ENCODE data around the gene VPS25.
"Not testable (repeated sequence)": the region's sequence is repeated elsewhere in the genome, so short reads cannot be mapped to it uniquely, and the experiment has no call there.

Gene VPS25

DNA sequence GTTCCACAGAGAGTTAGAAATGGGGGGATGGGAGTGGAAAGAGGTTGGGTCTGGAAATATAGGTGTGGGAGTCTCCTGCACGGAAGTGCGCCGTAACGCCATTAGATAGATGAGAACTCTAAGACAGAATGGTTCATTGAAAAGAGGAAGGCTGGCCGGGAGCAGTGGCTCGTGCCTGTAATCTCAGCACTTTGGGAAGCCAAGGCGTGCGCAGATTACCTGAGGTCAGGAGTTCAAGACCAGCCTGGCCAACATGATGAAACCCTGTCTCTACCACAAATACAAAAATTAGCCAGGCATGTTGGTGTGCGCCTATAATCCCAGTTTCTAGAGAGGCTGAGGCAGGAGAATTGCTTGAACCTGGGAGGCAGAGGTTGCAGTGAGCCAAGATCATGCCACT, 5.2 kb upstream of the VPS25 start:
- not testable (repeated sequence) for DNase-seq (ENCODE audit: low read depth in 1 of 2, low spot score in 1 of 2)

DNA sequence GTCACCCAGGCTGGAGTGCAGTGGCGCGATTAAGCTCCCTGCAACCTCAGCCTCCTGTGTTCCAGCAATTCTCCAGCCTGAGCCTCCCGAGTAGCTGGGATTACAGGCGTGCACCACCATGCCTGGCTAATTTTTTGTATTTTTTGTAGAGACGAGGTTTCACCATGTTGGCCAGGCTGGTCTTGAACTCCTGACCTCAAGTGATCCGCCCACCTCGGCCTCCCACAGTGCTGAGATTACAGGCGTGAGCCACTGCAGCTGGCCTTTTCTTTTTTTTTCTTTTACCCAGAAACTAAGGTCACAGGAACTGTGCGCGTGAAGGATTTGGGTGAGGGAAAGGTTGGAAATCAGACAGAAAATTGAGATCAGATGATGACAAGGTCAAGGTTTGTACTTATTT, 3.3 kb upstream of the VPS25 start:
- DNase-seq (ENCODE audit: low read depth in 1 of 2, low spot score in 1 of 2), result not testable (repeated sequence)

DNA sequence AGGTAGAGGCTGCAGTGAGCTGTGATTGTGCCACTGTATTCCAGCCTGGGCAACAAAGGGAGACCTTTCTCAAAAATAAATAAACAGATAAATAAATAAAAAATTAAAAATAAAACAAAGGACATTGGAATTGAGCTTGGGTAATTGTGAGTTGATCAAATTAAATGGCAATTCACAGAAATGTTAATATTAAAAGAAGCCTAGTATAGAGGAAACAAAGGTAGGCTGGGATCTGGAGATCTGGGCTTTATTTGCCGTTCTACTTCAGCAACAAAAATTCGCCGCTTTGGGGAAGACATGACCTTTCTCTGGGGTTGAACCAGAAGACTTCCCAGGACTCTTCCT, 332 bp upstream of the VPS25 start:
- DNase-seq (ENCODE audit: low read depth in 1 of 2, low spot score in 1 of 2), result no peak

DNA sequence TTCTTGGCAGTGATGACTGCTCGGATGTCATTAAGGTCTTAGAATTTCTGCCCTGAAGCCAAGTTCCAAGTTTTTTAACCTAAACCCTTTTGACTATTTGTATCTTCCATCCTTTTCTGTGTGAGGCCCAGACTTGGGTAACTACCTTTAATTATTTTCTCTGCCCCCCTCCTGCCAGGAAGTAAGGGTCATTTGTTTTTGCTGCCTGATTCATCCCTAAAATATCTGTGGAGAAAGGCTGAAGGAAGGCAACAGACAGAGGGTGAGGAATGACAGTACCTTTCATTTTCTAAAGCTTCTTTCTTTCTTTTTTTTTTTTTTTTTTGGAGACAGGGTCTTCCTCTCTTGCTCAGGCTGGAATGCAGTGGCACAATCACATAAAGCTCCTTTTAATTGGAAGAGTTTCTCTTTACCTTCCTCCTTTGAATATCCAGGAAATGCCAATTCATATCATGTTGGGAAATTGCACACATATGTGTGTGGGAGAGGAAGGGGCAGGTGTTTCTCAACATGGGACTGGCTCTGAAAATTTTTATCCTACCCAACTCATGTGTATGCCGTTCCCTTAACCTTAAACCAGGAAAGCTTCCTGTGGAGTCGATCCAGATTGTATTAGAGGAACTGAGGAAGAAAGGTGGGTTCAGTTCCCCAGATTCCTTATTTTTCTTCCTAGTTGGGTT, 957 bp downstream of the VPS25 start:
- no peak for DNase-seq (ENCODE audit: low read depth in 1 of 2, low spot score in 1 of 2)

DNA sequence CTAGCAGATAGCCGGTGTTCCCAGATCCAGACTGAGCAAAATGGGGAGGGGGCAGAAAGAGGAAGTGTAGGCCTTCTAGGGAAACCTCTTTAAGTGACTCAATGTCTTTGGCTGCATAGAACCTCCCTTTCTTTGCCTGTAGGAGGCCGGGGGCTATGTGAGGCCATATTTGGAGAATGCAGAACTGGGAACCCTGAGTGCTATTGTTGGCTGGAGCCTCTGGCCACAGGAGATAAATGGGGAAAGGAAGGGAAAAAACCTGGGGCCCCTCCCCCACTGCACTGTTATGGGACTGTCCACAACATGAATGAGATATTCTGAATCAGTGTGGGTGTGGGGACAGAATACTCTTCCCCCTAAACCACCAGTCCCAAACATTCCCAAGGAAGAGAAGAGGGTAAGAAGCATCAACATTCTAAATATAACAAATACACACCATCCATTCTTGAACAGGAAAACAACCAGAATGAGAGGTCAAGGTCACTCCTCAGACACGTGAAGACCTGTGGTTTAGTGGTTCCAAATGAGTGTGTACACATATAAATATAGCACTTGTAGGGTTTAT, 2.4 kb downstream of the VPS25 start:
- no peak for DNase-seq (ENCODE audit: low read depth in 1 of 2, low spot score in 1 of 2)

DNA sequence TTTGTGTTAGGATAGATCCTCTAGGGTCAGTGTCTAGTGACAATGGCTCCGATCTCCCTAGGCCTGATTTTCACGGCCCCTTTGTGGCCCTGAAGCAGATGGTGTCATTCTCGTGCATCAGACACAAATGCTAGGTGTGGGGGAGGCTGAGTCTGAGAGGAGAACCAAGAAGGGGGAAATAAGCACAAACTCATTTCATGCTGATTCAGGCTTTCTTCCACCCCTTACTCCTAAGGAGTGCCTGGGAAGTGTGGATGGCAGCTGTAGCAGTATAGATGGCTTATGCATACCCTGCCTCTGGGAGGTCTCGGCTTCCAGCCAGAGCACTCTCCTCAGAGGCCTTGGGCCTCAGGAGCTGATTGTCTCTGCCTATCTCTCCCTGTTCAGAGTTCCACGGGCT, 5.3 kb downstream of the VPS25 start:
- DNase-seq (ENCODE audit: low read depth in 1 of 2, low spot score in 1 of 2), result no peak

DNA sequence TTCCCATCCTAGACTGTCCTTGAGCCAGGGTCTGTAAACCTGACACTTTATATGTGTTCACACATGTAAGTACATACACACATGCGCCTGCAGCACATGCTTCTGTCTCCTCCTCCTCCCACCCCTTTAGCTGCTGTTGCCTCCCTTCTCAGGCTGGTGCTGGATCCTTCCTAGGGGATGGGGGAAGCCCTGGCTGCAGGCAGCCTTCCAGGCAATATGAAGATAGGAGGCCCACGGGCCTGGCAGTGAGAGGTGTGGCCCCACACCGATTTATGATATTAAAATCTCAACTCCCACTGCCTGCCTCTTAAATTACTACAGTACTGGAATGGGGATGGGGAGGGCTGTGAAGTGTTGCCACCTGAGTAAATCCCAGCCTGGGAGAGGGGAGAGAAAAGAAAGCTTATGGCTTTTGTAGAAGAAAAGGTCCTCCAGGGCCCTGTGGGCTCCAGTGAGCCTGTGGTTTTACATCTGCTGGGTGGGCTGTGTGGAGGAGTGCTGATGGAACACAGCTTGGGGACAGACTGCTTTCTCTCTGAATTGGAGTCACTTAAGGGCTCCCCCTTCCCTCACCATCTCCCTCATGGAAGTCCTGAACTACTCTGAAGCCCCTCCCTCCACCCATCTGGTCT, 6.2 kb downstream of the VPS25 start:
- DNase-seq (ENCODE audit: low read depth in 1 of 2, low spot score in 1 of 2), result no peak

DNA sequence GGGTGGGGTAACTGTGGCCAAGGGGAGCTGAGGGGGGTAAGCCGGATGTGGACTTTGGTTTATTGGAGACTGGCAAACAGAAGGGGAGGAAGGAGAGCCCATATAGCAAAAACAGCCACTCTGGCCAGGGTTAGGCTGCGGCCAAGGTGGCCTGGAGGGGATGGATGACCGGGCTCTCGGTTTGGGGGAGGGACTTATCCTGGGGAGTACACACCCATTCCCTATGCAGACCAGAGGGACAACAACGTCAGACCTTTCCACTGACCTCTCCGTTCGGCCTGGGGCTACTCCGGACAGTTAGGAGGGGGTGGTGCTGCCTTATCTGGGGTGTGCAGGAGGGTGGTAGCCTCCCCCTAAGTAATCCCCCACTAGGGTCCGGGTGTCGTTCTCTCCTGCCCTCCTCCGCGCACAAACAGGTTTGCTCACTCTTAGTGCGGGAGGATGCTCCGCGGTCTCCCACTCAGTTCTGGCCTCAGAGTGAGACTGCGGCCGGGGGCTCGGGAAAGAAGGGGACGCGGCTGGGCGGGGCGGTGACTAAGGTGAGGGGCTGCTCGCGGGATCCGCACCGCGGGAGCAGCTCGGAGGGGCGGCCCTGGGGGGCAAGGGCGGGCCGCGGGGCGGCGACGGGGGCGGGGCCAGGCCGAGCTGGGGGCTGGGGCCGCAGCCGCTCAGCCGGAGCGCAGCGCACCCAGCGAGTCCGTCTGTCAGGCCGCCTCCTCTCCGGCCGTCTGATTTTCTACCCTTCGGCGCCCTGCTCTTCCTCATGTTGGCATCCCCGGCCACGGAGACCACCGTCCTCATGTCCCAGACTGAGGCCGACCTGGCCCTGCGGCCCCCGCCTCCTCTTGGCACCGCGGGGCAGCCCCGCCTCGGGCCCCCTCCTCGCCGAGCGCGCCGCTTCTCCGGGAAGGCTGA, 6.9 kb downstream of the VPS25 start, which contains the start of gene WNK4:
TSS of gene WNK4 (plus strand) at position 675 of the 915 bp plus-strand sequence. CDS start at position 764, 89 bp downstream.
- no peak for DNase-seq (ENCODE audit: low read depth in 1 of 2, low spot score in 1 of 2)

DNA sequence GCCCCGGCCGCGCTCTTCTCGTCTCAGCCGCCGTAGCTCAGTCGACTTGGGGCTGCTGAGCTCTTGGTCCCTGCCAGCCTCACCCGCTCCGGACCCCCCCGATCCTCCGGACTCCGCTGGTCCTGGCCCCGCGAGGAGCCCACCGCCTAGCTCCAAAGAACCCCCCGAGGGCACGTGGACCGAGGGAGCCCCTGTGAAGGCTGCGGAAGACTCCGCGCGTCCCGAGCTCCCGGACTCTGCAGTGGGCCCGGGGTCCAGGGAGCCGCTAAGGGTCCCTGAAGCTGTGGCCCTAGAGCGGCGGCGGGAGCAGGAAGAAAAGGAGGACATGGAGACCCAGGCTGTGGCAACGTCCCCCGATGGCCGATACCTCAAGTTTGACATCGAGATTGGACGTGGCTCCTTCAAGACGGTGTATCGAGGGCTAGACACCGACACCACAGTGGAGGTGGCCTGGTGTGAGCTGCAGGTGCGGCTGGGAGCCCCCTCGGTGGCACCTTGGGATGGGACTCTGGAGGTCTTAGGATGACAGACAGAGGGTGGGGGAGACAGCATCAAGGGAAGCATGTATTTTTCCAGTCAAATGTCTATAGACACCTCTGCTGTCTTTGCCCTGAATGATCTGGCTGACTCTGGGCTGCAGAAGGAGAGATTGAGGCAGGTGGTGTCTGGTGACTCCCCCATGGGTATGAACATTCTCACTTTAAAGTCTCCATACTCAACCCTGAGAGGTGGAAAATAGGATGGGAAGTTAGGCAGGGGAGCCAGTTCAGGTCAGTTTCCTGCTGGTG, 7.8 kb downstream of the VPS25 start:
- DNase-seq (ENCODE audit: low read depth in 1 of 2, low spot score in 1 of 2), result no peak

DNA sequence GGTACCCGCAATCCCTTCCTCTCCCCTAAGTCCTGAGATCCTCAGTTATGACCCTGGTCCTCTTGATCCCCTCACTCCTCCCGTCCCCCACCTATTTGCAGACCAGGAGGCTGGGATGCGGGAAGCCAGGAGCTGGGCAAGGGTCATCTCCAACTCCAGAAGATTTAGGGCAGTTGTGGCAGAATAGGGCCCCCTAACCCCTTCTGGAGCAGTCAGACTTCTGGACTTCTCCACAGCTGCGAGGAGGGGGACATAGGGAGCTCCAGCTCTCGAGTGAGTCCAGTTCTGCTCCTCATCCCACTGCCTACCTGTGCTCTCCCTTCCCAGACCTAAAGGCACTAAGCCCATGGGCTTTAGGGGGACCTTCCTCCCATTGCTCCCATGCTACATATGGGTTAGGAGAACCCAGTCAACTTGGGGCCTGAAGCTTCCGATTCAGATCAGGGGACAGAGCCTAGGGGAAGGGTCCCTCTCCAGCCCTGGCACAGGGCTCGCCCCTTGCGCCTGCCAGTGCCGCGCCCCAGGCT, 8.5 kb downstream of the VPS25 start:
- DNase-seq (ENCODE audit: low read depth in 1 of 2, low spot score in 1 of 2), result no peak

DNA sequence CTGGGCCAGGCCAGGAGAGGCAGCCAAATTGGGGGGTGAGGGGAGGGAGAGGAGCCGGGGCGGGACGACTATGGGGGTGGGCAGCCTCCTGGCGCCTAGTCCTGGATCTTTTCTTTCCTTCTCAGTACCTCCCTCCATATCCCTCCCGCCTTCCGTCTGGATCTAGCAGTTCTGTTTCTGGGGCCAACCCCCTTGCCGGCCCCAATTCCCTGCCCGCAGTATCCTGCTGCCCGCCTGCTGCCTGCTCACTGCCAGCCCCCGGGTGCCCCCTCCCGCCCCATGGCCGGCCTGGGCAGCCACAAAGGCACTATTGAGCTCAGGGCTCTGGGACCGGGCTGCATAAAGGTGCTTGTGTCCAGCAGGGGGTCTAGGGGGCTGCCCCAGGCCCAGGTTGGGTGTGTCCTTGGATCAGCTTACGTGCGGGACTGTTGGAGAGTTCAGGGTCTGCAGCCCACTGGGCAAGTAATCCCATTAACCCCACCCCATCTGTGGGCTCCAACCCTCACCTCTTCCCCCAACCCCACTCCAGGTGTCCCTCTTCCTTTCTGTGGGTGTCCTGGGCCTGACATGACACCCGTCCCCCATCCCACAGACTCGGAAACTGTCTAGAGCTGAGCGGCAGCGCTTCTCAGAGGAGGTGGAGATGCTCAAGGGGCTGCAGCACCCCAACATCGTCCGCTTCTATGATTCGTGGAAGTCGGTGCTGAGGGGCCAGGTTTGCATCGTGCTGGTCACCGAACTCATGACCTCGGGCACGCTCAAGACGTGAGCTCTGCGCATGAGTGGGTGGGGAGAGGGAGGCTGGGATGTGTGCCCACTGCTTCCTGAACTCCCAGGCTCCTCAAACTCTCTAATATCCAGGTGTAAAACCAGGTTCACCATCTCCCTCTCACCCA, 9.2 kb downstream of the VPS25 start:
- no peak for DNase-seq (ENCODE audit: low read depth in 1 of 2, low spot score in 1 of 2)

DNA sequence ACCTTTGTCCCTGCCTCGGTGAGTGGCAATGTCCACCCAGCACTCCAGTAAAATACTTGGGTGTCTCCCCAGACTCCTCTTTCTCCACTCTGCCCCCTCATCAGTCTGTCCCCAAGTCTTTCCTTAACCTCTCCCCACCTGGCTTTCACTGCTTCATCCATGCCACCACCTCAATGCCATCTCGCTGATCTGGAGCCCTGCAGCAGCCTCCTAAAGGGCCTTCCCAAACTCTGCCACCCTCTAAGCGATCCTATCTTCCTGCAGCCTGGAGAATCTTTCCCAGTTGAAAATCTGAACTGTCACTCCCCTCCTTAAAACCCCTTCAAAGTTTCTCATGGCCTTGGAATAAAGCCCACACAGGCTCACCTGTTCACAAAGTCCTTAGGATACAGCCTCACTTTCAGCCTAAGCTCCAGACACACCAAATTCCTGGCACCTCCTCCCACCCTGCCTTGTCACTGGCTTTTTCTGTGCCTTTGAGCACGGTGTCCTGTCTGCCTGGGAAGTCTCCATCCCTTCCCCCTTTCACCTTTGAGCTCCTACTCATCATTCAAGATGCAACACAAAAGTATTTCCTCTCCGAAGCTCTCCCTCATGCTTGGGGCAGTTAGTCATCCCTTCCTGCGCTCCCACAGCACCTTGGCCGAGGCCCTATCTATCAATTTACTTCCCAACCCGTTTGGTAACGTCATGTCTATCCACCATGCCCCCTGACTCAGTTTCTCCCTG, 10.0 kb downstream of the VPS25 start:
- no peak for DNase-seq (ENCODE audit: low read depth in 1 of 2, low spot score in 1 of 2)

DNA sequence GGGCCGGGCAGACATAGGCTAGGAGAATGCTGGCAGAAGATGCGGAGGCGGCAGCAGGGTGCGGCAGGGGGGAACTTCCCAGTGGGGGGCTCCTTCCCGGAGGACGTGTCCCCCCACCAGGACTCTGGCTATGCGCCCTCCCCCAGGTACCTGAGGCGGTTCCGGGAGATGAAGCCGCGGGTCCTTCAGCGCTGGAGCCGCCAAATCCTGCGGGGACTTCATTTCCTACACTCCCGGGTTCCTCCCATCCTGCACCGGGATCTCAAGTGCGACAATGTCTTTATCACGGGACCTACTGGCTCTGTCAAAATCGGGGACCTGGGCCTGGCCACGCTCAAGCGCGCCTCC, 10.5 kb downstream of the VPS25 start:
- no peak for DNase-seq (ENCODE audit: low read depth in 1 of 2, low spot score in 1 of 2)

DNA sequence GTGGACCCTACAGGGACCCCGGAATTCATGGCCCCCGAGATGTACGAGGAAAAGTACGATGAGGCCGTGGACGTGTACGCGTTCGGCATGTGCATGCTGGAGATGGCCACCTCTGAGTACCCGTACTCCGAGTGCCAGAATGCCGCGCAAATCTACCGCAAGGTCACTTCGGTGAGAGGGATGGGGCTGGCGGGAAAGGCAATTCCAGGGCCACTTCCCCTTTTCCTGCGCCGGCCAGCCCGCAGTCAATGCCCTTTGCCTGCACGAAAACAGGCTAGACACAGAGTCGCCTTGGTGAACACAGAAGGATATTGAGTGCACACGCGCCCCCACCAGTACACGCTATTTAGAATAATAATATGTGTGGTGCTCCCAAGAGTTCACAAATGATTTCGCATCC, 11.2 kb downstream of the VPS25 start:
- no peak for DNase-seq (ENCODE audit: low read depth in 1 of 2, low spot score in 1 of 2)

DNA sequence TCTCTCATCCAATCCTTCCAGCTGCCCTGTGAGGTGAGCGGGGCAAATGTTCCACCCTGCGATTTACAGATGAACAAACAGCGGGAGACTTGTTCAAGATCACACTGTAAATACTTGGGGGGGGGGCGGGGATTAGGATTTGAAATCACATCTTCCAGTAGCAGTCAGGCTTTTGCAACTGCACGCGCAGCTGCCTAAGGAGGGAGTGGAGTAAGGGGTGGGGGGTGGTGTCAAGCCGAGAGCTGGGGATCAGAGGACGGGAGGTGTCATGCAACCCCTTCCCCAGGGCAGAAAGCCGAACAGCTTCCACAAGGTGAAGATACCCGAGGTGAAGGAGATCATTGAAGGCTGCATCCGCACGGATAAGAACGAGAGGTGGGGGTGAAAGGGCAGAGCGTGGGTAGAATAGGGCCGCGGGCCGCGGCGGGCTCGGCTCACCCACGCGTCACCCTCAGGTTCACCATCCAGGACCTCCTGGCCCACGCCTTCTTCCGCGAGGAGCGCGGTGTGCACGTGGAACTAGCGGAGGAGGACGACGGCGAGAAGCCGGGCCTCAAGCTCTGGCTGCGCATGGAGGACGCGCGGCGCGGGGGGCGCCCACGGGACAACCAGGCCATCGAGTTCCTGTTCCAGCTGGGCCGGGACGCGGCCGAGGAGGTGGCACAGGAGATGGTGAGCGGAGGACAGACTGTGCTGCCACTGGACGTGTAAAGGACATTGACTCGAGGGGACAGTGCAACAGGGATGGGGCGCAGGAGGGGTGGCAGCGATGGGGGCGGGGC, 11.8 kb downstream of the VPS25 start:
- no peak for DNase-seq (ENCODE audit: low read depth in 1 of 2, low spot score in 1 of 2)

DNA sequence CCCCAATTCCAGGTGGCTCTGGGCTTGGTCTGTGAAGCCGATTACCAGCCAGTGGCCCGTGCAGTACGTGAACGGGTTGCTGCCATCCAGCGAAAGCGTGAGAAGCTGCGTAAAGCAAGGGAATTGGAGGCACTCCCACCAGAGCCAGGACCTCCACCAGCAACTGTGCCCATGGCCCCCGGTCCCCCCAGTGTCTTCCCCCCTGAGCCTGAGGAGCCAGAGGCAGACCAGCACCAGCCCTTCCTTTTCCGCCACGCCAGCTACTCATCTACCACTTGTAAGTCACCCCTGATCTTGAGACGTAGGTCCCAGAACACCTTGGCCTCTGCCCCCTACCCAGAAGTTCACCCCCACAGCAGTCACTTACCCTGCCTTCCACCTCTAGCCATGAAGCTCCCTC, 14.0 kb downstream of the VPS25 start:
- no peak for DNase-seq (ENCODE audit: low read depth in 1 of 2, low spot score in 1 of 2)

DNA sequence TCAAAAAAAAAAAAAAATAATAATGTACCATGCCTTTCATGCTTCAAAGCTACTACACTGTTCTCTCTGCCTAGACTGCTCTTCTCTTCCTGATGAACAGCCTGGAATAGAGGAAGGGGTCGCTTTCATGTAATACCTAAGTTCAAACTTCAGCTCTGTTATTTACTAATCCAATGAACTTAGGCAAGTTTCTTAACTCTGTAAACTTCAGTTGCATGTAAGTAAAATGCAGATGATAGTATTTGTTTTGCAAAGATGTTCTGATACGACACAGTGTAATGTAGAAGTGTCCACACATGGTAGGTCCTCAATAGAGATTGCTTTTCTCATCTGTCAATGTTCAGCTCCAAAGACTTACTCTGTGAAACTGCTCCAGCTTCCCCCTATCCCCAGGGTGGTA, 18.7 kb downstream of the VPS25 start:
- DNase-seq (ENCODE audit: low read depth in 1 of 2, low spot score in 1 of 2), result no peak

DNA sequence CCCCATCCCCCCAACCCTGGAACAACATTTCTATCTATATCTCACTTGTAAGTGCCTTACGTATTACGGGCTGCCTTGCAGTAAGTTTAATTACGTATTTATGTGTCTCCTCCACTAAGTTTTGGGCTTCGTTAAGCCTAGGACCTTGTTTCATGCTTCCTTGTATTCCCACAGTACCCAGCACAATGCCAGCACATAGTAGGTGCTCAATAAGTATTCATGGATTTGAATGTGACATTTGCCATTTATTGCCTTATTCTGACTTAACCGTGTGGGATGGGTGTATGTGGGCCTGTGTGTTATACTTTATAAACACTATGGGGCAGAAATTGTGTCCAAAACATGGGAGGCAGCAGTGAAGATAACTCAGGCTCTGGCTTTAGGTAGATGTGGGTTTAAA, 19.3 kb downstream of the VPS25 start:
- no peak for DNase-seq (ENCODE audit: low read depth in 1 of 2, low spot score in 1 of 2)
